ENCODE data around the gene LAMA2. TPM values are rescaled to one million over a fixed set of nuclear protein-coding genes. Genes with fewer than 3 reads are reported as not detected.

The LAMA2 gene
- total and polyA plus RNA-seq, 2 of the 8 experiments (the other 6 are each of a cell fraction or from before 2014, with no cell fraction given), result 1.3 to 3.8 TPM

GRCh38 chr6:128844598-128844997 is 38.3 kb upstream of the LAMA2 start:
- no peak overlapping the region for H2BK5ac ChIP-seq (ENCODE audit: low read depth, low read length)
- H3K23ac ChIP-seq (ENCODE audit: insufficient read length), result no peak overlapping the region
- H4K8ac ChIP-seq (ENCODE audit: extremely low read depth, insufficient read depth, low read length), result no peak overlapping the region
- no peak overlapping the region for H2BK20ac ChIP-seq (ENCODE audit: low read length)
- H3K27ac ChIP-seq (ENCODE audit: low read depth, low read length), result no peak overlapping the region
- H3K36me3 ChIP-seq (ENCODE audit: control insufficient read depth in 2 of 4, insufficient read depth in 4 of 4, low read length in 3 of 4), result no peaks in the 10 kb centered on the region
- no peak overlapping the region for H4K91ac ChIP-seq (replicated peaks; ENCODE audit: insufficient read length, low read length)
- WGBS, 2 experiments (ENCODE audit: extremely low coverage in 1 of 2, insufficient coverage in 1 of 2, insufficient read length in 1 of 2, insufficient replicate concordance in 2 of 2, low coverage in 1 of 2, low lambda C conversion rate in 2 of 2, missing lambda C conversion rate in 1 of 2), result 87% methylated on average over 2 of the region's 2 CpGs; no CpG with 5 or more reads in 1 of the 2 experiments
- H3K4me1 ChIP-seq (replicated peaks in 1 of 4; ENCODE audit: control insufficient read depth in 3 of 4, insufficient read depth in 4 of 4, low read length in 3 of 4), result peaks cover 0 to 6% (median 2%) of the 10 kb centered on the region in 4 experiments; a peak in 3 of 7 replicates
- no peak for DNase-seq (ENCODE audit: low read depth in 1 of 2, low spot score in 2 of 2)
- no peak overlapping the region for H2BK120ac ChIP-seq (replicated peaks; ENCODE audit: low read depth, low read length)
- H4K20me1 ChIP-seq (replicated peaks in 1 of 2; ENCODE audit: control insufficient read depth in 1 of 2, insufficient read depth in 2 of 2, low read length in 2 of 2), result no peaks in the 10 kb centered on the region
- no peaks in the 10 kb centered on the region for H3K27me3 ChIP-seq (replicated peaks in 1 of 4; ENCODE audit: control insufficient read depth in 3 of 4, extremely low read depth in 1 of 4, insufficient read depth in 3 of 4, low read length in 3 of 4)
- no peak for FAIRE-seq
- H2BK12ac ChIP-seq (ENCODE audit: low read depth, low read length), result no peak overlapping the region
- POLR2A ChIA-PET (ENCODE audit: partially characterized antibody), result no interaction called here
- H3K9me3 ChIP-seq (ENCODE audit: insufficient read depth in 2 of 2, low read depth in 1 of 2, low read length in 1 of 2), result no peaks in the 10 kb centered on the region
- no peak overlapping the region for H3K18ac ChIP-seq (ENCODE audit: extremely low read depth, low read length)
- CTCF ChIA-PET (ENCODE audit: partially characterized antibody), result interaction anchor here (0.7 to 1.8 kb wide), 3 partner anchors 12 to 656 kb away, joined by 3 read pairs; no protein-coding TSS in a partner anchor
- no peak overlapping the region for H3K56ac ChIP-seq (replicated peaks; ENCODE audit: insufficient read length, low read depth, low read length)
- no peak overlapping the region for H3K9ac ChIP-seq (replicated peaks in 1 of 4; ENCODE audit: extremely low read depth in 1 of 4, low read depth in 3 of 4, low read length in 3 of 4)
- H4K5ac ChIP-seq (ENCODE audit: insufficient read length, low read depth, low read length), result no peak overlapping the region
- no peak overlapping the region for H3K14ac ChIP-seq (ENCODE audit: insufficient read length)
- H2AFZ ChIP-seq (ENCODE audit: low read length), result no peak overlapping the region
- H2BK15ac ChIP-seq (ENCODE audit: low read length), result no peak overlapping the region
- no peak overlapping the region for H3K4me3 ChIP-seq (ENCODE audit: extremely low read depth in 1 of 4, insufficient read depth in 2 of 4, low read depth in 3 of 4, low read length in 4 of 4)
- no peak overlapping the region for H3K4ac ChIP-seq (replicated peaks; ENCODE audit: insufficient read length, low read depth, low read length)
- H3K23me2 ChIP-seq (ENCODE audit: low read depth, low read length), result no peaks in the 10 kb centered on the region
- H3K4me2 ChIP-seq (ENCODE audit: insufficient read depth in 1 of 2, low read depth in 2 of 2, low read length in 2 of 2), result no peak overlapping the region
- TF ChIP-seq HDAC2 (IDR thresholded peaks at IDR 0.05; ENCODE audit: borderline replicate concordance in 1 of 2, low read depth in 2 of 2, low read length in 2 of 2) (no peak), POLR2A (IDR thresholded peaks at IDR 0.05; ENCODE audit: control extremely low read depth in 1 of 2, low read depth in 2 of 2, low read length in 2 of 2) (no peak), SP2 (IDR thresholded peaks at IDR 0.05; ENCODE audit: low read length) (no peak), YY1 (IDR thresholded peaks at IDR 0.05; ENCODE audit: low read depth, low read length) (no peak), MAFK (IDR thresholded peaks at IDR 0.05; ENCODE audit: low read depth, low read length) (no peak)
- no peaks in the 10 kb centered on the region for H3K79me1 ChIP-seq (ENCODE audit: low read depth, low read length)
- H3K79me2 ChIP-seq (ENCODE audit: control insufficient read depth in 1 of 2, insufficient read depth in 2 of 2, low read length in 2 of 2), result no peaks in the 10 kb centered on the region
- H2AK5ac ChIP-seq (ENCODE audit: low read depth, low read length), result no peak overlapping the region
